Activated CD8-positive, alpha-beta memory T cell treated with anti-CD3 and anti-CD28 coated beads for 24 hours (primary cell): Measurements from ENCODE around the gene ELK4.
A peak's percentile ranks its signal among the peaks of the same experiment; 100 is the strongest.

Source experiments
- DNase-seq: peaks from one replicate; pipeline ENCODE4 v3.0.0-alpha.2; 2020

Gene ELK4

DNA sequence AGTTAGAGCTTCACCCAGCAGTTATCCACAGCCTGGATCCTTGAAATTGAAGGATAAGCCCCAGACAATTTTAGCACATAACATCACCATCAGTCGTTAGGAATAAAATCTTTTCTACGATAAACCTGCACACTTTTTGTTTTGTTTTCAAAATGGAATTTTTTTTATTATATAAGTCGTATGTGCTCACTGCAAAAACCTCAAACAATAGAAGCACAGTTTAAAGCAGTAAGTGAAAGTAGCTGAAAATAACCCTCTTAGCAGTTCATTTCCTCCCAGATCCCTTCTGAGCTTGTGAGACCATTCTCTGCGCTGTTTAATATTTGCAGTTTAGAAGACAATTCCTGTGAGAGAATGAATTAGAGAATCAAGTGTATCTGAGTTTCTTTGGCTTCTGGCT is 38.3 kb downstream of the ELK4 start:
- no peak for DNase-seq

DNA sequence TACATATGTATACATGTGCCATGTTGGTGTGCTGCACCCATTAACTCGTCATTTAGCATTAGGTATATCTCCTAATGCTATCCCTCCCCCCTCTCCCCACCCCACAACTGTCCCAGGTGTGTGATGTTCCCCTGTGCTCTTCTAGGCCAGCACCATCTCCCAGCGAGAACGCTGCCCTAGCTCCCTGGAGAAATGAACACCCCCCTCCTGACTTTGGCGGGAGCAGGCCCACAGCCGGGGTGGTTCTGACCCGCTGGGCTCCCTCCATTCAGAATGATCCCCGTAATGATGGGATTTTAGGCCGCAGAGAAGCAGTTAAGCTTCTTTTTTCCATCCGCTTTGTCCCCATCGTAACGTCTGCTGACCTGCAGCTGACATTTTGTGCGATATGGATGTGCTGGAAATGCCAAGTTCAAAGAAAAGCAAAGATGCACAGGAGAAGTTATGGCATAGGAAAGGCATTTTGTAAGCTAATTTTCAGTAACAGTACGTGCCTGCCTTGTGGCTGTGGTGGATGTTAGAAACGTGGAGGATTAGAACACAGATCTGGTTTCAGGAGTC is 39.3 kb downstream of the ELK4 start:
- peak; percentile 54 for DNase-seq

DNA sequence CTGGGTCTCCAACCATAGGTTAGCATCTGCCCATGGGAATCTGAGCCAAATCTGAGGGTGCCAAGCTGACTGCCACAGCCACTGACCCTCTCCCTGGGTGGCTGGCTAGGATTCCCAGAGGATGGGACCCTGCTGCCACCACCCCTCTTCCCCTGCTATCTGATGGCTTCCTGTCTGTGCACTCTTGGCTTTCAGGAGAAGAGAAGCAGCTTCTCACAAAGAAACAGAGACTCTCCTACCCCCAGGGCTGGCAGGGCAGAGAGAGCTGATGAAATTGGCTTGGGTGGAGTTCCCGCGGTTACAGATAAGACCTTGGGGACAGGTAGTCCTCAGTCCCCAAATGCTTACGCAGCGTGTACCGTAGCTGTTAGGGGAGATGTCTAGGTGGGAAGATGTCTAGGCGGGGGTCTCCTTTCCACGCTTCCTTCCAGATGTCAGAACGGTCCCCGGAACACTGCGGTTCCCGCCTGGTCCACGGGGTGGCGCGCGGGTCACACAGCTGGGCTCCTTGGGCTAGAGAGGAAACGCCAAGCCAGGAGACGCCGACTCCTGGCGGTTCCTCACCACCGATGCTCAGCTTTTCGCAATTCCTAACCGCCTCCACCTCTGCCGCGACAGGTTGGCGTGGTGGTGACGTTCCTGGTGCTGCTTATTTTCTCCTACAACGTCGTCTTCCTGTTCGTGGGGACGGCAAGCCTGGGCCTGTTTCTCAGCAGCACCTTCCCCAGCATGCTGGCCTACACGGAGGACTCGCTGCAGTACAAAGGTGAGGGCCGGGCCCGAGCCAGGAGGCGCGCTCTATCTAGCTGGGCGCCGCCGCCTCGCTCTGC is 40.1 kb downstream of the ELK4 start:
- DNase-seq = peak; percentile 99

DNA sequence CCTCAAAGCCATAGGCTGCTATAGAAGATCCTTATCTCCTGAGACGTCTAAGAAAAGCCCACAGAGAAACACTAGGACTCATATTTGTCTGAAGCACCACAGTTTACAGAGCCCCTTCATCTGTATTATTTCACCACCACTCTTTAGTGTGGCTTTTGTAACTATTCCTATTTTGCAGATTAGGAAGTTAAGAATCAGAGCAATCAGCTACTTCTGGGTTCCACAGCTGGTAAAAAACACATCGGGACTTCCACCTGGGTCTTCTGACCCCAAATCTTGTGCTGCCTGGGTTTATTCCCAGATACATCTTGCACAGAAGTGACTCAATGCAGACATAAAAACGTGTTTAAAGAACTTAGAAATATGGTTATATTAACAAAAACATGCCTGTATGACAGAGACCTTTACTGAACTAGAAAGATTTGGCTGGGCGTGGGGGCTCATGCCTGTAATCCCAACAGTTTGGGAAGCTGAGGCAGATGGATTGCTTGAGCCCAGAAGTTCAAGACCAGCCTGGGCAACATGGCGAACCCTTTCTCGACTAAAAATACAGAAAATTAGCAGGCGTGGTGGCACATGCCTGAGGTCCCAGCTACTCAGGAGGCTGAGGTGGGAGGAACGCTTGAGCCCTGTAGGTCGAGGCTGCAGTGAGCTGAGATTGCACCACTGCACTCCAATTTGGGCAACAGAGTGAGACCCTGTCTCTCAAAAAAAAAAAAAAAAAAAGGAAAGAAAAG is 40.9 kb downstream of the ELK4 start:
- DNase-seq = peak; percentile 47

DNA sequence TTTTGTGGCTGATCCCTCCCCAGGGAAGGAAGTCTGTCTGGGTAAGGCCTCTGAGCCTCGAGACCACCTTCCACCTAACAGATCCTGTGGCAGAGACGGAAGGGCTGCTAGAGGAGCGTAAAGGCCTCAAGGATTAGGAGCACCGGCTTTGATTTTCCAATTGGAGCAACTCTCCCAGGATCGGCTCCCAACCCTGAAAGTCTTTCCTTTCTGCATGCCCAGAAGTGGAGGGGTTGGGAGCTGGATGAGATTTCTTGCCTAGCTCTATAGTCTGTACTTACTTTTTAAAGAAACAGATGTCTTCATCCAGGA is 41.4 kb downstream of the ELK4 start:
- DNase-seq = peak; percentile 32

DNA sequence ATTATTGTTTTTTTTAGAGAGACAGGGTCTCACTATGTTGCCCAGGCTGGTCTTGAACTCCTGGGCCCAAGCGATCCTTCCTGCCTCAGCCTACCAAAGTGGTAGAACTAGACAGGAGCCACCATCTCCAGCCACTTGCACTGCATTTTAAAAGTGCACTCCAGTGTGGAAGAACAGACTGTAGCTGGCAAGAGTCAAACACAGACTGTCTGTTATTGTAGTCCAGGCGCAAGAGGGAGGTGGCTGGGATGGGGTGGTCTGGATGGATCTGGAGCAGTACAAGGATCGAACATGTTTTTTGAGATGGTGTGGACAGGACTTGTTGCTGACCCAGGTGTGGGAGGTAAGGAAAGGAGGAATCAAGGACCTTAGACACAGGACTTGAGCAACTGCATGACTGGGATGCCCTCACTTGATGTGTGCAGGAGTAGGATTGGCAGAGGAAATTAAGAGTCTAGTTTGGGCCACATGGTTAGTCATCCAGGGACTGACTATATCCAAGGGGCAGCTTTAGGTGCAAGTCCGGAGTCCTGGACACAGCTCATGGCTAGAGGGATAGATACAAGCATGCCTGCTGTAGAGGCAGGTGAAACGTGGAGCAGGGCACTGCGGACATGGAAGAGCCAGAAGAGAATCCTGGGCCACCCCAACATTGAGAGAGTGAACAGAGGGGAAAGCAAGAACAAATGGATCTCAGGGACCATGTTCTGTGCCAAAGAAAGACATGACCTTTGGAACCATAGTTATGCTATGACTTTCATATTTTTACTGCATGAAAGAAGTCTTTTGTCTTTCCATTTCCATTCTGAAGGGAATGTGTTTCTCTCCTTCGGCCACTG is 42.0 kb downstream of the ELK4 start:
- DNase-seq = peak; percentile 37

DNA sequence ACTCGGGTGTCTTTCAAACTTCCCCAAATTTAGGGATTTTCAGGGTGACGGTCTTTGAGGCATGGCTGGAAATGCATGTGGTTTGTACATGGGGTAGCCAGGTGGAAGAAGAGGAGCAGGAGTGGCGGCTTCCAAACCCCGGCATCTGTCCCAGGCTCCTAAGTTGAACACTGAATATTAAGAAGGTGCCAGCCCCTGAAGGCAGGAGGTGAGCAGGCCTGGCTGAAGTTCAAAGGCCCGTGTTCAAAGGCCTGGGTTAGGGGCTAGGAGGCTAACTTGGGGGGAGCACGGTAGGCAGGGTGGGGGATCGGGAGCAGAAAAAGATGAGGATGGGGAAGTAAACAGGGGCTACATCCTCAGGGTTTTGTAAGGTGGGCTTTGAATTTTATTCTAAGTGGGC is 42.8 kb downstream of the ELK4 start:
- DNase-seq = no peak

DNA sequence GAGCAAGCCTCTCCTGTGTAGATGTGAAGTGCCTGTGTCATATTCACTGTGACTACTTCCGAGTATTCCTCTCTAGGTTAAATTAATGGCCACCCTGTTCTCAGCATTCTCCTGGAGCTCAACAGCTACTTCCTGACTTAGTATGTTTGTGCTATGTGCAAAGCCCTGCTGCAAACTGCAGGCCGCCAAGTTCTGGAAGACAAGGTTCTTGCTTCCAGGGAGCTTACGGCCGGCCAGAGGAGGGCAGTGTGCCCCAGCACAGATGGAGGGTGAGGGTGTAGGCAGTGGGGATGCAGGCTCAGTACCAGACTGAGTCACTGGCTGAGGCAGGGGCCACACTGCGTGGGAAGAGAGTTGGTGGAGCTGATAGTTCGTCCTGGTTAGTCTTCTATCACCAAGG is 43.2 kb downstream of the ELK4 start:
- DNase-seq = peak; percentile 58

DNA sequence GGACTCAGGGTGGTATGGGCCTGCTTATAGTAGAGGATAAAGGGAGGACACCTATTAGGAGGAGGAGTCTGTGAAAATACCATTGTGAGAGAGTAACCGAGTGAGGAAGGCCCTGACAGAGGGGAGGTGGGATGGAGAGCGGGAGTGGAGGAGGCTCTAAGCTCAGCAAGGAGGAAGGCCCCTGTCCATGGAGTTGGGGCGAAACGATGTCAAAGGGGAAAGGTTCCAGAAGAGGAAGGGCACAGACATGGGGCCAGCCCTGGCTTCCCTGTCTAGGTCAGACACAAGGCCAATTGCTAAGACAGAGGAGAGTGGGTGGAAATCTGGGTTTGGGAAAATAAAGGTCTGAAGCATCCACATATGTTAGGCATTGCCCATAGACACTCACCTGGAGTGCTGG is 44.2 kb downstream of the ELK4 start:
- DNase-seq = peak; percentile 28

DNA sequence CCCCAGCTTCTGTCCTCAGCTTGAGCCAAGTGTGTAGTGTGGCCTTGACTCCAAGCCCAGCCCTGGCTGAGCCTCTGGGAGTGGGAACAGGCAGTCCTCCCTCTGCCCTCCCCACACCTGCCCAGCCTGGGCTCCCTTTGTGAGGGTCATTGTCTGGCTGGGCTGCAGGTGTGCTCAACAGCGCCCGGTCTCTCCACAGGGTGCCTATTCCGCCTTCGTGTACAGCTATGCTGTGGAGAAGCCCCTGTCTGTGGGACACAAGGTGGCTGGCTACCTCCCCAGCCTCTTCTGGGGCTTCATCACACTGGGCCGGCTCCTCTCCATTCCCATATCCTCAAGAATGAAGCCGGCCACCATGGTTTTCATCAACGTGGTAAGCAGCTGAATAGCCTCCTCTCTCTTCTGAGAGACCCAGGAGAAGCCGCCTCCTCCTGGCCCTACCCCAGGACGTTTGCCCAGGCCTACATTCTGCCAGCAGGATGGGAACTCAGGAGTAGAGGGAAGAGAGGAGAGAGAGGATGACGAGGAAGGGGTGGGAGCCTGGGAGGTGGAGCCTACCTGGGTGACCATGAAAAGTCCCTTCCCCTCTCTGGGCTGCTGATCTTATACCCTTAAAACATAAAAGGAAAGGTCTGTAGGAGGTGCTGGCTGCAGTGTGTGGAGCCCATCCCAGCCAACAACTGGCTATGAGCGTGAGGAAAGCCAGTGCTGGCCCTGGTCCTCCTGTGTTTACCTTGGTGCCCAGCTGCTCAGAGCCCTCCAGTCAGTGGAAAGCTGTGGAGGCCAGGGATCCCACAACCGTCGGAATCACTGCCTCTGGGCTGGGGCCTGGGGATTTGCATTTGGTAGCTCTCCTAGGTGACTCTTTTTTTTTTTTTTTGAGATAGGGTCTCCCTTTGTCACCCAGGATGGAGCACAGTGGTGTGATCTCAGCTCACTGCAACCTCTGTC is 45.7 kb downstream of the ELK4 start:
- DNase-seq = no peak

DNA sequence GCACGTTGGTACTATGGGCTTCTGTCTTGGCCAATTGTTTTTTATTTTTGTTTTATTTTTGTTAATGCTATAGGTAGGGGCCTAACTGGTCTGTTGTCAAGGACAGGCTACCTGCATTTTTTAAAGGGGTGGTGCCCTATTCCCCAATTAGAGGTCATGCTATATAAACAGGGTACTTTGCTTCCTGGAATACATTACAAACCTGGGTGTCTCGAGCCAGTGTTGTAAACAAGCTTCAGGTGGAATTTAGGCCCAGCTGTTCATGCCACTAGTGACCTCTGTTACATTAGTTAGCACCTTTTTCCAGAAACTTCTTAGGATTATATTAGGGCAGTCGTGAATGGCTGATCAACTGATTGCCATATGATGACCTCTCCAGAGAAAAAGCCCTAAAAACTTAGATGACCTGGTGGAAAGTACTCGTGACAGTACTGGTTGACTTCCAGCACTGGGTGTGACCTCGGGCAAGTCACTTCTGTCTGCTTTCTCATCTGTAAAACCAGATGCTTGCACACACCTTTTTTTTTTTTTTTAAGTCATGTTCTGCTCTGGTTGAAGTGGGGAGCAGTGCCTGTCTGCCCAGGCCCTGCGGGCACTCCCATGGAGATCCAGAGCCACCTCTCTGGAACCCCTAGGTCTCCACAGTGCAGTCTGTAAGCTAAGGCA is 46.5 kb downstream of the ELK4 start:
- no peak for DNase-seq

DNA sequence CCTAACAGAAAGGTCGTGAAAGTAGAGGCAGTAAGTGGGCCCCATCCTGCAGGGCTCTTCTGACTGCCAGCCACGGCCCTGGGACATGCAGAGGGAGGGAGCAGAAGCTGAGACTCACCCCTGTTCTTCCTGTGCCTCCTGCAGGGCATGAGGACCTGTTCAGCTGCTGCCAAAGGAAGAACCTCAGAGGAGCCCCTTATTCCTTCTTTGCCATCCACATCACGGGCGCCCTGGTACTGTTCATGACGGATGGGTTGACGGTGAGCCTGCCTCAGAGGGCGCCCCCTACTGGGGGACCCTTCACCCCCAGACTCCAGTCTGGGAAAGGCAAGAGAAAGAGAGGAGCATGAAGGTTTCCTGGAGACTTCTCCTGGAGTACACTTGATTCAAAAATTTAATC is 47.1 kb downstream of the ELK4 start:
- DNase-seq = peak; percentile 54

DNA sequence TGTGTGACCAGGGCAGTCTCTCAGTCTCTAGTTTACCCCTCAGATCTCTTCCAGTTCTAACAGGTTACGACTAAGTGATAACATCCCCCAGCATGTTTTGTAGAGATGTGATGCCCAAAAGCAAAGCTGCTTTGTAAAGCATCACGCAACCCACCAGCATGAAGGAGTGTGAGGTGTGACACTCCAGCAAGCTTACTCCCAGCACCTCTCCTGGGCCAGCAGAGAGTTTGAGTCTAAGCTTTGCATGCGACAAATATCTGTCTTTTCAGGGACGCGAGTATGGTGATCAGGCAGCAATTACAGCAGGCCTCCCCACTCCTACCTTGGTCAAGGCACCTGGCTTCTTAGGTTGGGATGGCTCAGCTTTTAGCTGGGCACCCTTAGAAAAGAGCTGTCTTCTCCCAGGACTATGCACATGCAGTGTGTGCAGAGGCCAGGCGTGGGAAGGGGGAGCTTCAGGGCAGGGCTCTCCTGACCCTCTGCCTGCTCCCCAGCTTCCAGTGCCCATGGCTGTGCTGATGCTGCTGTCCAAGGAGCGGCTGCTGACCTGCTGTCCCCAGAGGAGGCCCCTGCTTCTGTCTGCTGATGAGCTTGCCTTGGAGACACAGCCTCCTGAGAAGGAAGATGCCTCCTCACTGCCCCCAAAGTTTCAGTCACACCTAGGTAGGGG is 48.2 kb downstream of the ELK4 start:
- peak; percentile 46 for DNase-seq

DNA sequence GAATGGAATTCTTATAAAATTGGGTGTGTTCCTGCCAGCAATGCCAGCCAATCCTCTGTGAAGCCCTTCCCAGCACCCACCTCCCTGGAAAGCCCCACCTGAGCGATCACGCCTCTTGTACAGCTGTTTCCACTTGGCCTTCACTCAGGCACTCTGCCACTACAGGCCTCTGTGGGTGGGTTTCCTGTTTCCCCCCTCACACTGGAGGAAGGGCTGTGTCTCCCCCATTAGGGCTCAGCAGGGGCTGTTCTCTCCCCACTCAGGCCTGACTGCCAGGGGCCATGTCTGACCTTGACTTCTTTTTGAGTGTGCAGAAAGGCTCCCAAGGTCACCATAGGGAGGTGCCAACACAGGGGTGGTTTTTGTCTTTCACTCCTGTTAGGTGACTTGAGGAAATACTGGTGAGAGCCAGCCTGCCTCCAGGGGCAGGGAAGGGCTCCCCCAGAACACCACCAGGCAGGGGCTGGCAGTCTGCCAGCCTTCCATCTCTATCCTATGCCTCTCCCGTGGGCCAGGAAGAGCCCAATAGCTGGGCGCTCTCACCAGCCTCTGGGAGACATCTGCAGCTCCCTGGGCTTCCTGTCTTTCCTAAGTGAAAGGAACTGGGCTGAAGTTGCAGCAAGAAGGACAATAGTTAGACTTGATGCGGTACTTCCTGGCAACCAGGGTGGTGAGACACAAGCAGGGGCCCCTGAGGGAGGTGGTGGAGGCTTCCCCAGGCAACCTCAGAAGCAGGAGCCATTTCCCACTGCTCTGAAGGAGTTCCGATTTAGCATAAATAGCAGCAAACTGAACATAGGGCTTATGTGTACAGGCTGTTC is 49.1 kb downstream of the ELK4 start:
- no peak for DNase-seq

DNA sequence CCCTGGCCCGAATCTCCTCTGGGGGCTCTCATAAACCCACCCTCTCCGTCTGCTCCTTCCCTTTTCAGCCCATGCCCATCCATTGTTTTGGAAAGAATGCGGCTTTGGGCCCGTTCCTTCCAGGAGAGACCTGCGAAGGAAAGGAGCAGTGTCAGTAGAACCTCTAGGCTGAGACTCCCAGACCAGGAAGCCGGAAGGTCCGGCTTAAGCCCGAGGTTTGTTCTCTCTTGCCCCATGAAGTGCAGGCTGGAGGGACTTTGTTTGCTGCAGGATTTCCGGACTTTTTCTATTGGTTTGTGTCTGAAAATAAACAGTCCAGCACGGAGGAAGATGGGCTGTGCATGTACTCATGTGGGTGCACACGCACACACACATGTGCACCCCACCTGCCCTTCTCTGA is 49.8 kb downstream of the ELK4 start:
- no peak for DNase-seq

DNA sequence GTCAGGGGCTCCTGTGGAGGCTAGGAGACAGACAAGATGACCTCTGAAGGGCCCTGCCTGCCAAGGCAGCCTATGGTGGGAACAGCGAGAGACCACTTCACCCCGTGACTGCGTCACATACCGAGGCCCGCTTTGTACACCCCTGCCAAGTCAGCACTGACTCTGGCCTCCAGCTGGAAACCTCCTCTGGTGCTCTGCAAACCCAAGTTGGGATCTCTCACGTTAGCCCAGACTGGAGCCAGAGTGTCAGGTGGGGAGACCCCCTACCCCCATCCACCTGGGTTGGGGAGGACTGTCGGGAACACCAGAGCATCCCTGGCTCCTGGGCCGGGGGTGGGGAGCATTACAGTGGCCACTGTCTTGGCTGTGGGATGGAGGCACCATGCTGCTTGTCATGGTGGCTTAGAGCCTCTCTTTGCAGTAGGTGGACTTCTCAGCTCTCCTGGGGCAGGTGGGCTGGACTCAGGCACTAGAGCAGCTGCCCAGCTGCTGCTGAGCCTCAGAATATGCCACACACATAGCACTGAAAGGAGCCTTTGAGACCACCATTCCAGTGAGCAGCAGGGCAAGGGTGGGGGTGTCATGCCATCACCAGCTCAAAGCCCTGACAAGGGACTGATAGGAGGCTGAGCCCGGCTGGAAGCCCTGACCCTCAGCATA is 50.4 kb downstream of the ELK4 start:
- no peak for DNase-seq

DNA sequence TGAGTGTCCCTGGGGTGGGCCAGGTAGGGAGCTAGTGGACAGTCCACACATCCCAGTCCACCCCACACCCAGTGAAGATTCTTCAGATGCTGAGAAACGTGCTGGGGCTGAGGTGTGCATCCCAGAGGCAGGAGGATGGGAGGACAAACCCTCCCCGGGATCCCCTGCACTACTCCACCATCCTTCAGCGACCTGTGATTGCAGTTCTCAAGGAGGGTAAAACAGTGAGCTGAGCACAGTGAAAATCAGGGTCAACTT is 51.0 kb downstream of the ELK4 start:
- DNase-seq = no peak

DNA sequence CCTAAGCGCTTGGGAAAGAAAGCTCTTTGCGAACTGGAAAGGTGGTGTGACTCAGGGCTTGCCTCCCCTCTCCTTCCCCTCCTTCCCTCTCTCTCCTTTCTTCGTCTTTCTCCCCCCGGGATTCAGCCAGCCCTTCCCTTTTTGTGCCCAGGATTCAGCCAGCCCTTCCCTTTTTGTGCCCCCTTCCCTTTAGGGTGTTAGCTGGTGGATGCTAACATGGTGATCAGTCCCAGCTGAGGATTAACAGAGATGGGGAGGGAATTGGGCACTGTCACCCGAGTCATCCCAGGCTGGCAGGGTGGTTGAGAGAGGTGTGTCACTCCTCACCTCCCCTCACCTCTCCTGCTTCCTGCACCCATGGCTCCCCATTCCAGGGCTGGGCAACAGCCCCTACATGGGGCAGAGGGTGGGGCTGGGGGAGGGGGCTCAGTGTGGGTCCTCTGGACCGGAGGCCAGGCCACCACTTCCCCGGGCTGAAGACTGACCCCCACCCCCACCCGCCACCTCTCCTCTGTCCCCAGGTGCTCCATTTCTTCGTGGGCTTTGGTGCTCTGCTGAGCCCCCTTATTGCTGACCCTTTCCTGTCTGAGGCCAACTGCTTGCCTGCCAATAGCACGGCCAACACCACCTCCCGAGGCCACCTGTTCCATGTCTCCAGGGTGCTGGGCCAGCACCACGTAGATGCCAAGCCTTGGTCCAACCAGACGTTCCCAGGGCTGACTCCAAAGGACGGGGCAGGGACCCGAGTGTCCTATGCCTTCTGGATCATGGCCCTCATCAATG is 51.5 kb downstream of the ELK4 start:
- no peak for DNase-seq

DNA sequence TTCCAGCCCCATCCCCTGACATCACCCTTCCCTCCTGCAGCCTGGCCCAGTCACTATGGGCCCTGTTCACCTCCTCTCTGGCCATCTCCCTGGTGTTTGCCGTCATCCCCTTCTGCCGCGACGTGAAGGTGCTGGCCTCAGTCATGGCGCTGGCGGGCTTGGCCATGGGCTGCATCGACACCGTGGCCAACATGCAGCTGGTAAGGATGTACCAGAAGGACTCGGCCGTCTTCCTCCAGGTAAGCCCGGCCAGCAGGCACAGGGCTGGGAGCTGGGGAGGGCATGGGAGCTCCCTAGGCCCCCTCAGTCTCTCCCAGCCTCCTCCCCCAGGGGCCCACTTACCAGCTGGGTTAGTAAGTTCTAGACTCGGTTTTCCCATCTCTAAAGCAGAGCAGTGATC is 52.1 kb downstream of the ELK4 start:
- peak; percentile 30 for DNase-seq
